LNCAP (cell line): ENCODE measurements around the gene ARVCF.
A peak's percentile ranks its signal among the peaks of the same experiment; 100 is the strongest.

Experiments
- TF ChIP-seq, protein P1 (sequence below): fragments of 450-650 bp; IDR thresholded peaks from 2 replicates; pipeline ENCODE4 v1.5.1; 2017; ENCODE audit warnings: mild to moderate bottlenecking

ARVCF gene

DNA sequence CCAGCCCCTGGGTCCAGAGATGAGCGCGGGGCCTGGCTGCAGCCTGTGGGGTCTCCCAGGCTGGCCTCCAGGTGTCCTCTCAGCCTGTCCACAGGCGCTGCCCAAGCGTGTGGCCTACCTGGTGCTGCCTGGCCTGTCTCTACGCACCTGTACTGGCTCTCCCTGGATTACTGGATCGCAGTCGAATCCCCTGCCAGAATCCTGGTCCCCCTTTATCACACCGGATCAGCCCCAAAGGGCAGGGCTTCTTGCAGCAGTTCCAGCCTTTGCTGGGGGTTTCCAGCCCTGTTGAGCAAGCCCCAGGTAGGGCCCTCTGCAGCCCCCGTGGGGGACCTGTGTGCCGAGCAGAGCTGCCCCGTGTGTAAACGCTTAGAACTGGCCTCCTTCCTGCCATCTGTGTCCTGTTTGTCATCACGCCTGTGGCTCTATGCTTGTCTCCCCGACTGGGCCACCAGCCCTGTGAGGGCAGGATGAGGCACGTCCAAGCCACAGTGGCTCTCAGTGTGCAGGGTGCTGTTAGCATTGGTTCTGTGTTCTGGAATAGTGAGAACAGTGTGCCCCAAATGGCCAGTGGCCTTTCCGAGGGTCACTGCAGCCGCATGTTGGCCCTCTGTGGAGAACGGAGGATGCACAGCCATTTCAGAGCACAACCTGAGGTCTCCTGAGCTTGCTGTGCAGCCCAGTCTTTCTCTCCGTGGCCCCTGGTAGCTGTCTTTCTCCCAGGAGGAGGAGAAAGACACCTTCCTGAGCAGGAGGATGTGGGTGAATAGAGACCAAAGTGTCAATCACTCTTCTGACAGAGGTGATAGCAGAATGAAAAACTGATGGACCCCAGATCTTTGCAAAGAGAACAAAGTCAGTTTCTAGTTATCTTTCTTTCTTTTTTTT is 61.1 kb downstream of the ARVCF start:
- TF ChIP-seq, protein P1, sequence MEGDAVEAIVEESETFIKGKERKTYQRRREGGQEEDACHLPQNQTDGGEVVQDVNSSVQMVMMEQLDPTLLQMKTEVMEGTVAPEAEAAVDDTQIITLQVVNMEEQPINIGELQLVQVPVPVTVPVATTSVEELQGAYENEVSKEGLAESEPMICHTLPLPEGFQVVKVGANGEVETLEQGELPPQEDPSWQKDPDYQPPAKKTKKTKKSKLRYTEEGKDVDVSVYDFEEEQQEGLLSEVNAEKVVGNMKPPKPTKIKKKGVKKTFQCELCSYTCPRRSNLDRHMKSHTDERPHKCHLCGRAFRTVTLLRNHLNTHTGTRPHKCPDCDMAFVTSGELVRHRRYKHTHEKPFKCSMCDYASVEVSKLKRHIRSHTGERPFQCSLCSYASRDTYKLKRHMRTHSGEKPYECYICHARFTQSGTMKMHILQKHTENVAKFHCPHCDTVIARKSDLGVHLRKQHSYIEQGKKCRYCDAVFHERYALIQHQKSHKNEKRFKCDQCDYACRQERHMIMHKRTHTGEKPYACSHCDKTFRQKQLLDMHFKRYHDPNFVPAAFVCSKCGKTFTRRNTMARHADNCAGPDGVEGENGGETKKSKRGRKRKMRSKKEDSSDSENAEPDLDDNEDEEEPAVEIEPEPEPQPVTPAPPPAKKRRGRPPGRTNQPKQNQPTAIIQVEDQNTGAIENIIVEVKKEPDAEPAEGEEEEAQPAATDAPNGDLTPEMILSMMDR = no peak

GRCh38 chr22:19951346-19951745 is 65.3 kb downstream of the ARVCF start:
- TF ChIP-seq, protein P1 = no peak

- TF ChIP-seq, protein P1 = peak; percentile 3; the same call in 1 of the 2 replicates
Measured at GRCh38 chr22:19948057-19948760, 68.4 kb downstream of the ARVCF start.

- TF ChIP-seq, protein P1 = no peak
Measured at GRCh38 chr22:19943082-19944026, 73.3 kb downstream of the ARVCF start.

- TF ChIP-seq, protein P1 = no peak
Measured at GRCh38 chr22:19942157-19943081, 74.2 kb downstream of the ARVCF start.

GRCh38 chr22:19941365-19942082 is 75.1 kb downstream of the ARVCF start, which contains the start of the genes COMT and TXNRD2:
Gene COMT (plus strand): TSS chr22:19941772. CDS start chr22:19962527, 20,755 bp downstream.
Gene TXNRD2 (minus strand): TSS chr22:19941818. CDS start chr22:19941803, 15 bp downstream.
- TF ChIP-seq, protein P1 = no peak
